ENCODE measurements around the gene PBRM1. TPM values are rescaled to one million over a fixed set of nuclear protein-coding genes. Genes with fewer than 3 reads are reported as not detected.

The PBRM1 gene
- total and polyA plus RNA-seq, 2 experiments from 2014 or later = 57.5 to 72.5 TPM

DNA sequence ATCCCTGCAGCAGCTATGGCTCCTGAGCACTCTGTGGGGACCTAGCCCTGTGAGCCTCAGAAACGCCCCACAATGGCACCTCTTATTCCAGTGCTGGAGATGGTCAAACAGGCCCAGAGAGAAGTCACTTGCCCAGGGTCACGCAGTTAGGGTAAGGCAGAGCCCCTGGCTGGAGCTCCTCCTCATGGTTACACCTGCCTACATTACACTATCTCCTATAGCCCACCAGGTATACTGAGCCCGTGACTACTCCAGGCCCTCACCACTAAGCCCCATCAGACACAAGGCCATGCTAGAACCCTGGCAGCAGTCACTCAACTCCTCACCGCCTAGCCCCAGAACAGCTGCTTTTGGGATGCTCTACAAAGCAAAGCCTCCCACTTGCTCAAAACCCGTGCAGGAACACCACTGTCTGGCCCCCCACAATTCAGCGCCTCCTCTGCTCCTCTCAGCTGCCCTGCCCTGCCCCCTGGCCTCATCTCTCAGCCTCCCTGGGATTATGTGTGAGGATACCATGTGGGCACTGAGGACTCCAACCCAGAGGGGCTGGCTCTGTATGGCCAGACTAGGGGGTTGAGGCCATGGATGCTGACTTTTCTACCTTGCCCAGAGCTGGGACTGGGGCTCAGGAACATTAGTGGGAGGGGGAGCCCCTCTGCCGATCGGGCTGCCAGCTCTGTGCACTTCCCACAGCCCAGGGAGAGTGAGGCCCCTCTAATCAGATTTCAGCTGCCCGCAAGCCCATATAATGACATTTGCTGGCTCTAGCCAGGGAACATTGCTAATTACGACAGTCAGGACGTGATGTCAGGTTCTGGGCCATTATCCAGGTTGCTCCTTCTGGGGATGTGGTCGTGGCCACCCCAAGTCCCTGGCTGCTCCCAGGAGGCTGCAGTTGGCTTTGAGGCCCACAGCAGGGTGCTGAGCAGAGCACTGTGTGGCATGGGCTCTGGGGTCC lies 156.1 kb downstream of the PBRM1 start (continued):
- TF ChIP-seq, protein P1, sequence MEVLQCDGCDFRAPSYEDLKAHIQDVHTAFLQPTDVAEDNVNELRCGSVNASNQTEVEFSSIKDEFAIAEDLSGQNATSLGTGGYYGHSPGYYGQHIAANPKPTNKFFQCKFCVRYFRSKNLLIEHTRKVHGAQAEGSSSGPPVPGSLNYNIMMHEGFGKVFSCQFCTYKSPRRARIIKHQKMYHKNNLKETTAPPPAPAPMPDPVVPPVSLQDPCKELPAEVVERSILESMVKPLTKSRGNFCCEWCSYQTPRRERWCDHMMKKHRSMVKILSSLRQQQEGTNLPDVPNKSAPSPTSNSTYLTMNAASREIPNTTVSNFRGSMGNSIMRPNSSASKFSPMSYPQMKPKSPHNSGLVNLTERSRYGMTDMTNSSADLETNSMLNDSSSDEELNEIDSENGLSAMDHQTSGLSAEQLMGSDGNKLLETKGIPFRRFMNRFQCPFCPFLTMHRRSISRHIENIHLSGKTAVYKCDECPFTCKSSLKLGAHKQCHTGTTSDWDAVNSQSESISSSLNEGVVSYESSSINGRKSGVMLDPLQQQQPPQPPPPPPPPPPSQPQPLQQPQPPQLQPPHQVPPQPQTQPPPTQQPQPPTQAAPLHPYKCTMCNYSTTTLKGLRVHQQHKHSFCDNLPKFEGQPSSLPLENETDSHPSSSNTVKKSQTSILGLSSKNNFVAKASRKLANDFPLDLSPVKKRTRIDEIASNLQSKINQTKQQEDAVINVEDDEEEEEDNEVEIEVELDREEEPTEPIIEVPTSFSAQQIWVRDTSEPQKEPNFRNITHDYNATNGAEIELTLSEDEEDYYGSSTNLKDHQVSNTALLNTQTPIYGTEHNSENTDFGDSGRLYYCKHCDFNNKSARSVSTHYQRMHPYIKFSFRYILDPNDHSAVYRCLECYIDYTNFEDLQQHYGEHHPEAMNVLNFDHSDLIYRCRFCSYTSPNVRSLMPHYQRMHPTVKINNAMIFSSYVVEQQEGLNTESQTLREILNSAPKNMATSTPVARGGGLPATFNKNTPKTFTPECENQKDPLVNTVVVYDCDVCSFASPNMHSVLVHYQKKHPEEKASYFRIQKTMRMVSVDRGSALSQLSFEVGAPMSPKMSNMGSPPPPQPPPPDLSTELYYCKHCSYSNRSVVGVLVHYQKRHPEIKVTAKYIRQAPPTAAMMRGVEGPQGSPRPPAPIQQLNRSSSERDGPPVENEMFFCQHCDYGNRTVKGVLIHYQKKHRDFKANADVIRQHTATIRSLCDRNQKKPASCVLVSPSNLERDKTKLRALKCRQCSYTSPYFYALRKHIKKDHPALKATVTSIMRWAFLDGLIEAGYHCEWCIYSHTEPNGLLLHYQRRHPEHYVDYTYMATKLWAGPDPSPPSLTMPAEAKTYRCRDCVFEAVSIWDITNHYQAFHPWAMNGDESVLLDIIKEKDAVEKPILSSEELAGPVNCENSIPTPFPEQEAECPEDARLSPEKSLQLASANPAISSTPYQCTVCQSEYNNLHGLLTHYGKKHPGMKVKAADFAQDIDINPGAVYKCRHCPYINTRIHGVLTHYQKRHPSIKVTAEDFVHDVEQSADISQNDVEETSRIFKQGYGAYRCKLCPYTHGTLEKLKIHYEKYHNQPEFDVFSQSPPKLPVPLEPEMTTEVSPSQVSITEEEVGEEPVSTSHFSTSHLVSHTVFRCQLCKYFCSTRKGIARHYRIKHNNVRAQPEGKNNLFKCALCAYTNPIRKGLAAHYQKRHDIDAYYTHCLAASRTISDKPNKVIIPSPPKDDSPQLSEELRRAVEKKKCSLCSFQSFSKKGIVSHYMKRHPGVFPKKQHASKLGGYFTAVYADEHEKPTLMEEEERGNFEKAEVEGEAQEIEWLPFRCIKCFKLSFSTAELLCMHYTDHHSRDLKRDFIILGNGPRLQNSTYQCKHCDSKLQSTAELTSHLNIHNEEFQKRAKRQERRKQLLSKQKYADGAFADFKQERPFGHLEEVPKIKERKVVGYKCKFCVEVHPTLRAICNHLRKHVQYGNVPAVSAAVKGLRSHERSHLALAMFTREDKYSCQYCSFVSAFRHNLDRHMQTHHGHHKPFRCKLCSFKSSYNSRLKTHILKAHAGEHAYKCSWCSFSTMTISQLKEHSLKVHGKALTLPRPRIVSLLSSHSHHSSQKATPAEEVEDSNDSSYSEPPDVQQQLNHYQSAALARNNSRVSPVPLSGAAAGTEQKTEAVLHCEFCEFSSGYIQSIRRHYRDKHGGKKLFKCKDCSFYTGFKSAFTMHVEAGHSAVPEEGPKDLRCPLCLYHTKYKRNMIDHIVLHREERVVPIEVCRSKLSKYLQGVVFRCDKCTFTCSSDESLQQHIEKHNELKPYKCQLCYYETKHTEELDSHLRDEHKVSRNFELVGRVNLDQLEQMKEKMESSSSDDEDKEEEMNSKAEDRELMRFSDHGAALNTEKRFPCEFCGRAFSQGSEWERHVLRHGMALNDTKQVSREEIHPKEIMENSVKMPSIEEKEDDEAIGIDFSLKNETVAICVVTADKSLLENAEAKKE (CRISPR knock-in tag; IDR thresholded peaks at IDR 0.05) = no peak

DNA sequence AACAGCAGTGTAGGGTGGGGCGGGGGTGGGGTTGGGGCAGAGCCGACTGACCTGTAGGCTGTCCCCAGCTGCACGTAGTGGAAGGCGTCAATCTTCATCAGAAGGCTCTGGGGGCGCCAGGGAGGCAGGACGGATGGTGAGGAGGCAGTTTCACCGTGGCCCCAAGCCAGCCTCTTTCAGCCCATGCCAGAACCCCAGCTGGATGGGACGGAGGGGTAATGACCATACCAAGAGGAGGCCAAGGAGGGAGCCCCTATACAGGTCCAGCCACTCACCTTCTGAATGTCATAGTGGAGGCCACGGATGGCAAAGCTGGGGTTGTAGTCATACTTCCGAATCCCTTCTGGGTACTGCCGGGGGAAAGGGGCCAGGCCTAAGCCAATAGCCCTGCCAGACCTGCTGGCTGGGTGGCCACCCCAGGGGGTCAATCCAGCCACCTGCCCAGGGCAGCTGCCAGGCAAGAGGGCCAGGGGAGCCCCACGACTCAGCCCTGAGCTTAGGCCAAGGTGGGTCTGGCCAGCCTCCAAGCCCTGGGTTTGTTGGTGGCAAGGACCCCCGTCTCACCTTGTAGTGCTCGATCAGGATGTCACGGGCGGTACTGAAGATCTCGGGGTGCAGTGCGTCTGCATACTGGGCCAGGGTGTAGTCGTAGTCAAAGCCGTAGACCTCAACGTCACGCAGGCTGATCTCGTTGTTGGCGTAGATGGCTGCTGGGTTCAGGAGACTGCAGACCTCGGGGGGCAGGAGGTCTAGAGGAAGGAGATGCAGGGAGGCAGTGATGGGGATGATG lies 156.9 kb downstream of the PBRM1 start:
- peaks cover 52% of the 10 kb centered on the region for H3K36me3 Mint-ChIP-seq (ENCODE audit: low read depth)
- Histone ChIP-seq H3K4me3 (no peak overlapping the region), H3K79me2 (replicated peaks; ENCODE audit: insufficient read depth) (peaks cover 31% of the 10 kb centered on the region), H3K27ac (ENCODE audit: low read depth) (no peak overlapping the region), H3K4me1 (ENCODE audit: insufficient read depth) (peaks cover 13% of the 10 kb centered on the region), H3K27me3 (ENCODE audit: insufficient read depth) (no peaks in the 10 kb centered on the region), H2AFZ (no peak overlapping the region), H3K9me2 (ENCODE audit: insufficient read depth) (no peaks in the 10 kb centered on the region), H4K20me1 (replicated peaks; ENCODE audit: insufficient read depth) (peaks cover 16% of the 10 kb centered on the region), H3K4me2 (no peak overlapping the region), H3F3A (replicated peaks; ENCODE audit: low read depth) (no peaks in the 10 kb centered on the region), H3K36me3 (ENCODE audit: insufficient read depth) (peaks cover 10% of the 10 kb centered on the region; the same call in 1 of the 2 replicates)
- H3K4me1 Mint-ChIP-seq = peaks cover 10% of the 10 kb centered on the region; the same call in 2 of the 3 replicates
- no peak overlapping the region for H3K27ac Mint-ChIP-seq
- no peak overlapping the region for H3K4me3 Mint-ChIP-seq
- TF ChIP-seq NANOG (IDR thresholded peaks at IDR 0.05; ENCODE audit: borderline replicate concordance) = no peak
- TF ChIP-seq, protein P2, sequence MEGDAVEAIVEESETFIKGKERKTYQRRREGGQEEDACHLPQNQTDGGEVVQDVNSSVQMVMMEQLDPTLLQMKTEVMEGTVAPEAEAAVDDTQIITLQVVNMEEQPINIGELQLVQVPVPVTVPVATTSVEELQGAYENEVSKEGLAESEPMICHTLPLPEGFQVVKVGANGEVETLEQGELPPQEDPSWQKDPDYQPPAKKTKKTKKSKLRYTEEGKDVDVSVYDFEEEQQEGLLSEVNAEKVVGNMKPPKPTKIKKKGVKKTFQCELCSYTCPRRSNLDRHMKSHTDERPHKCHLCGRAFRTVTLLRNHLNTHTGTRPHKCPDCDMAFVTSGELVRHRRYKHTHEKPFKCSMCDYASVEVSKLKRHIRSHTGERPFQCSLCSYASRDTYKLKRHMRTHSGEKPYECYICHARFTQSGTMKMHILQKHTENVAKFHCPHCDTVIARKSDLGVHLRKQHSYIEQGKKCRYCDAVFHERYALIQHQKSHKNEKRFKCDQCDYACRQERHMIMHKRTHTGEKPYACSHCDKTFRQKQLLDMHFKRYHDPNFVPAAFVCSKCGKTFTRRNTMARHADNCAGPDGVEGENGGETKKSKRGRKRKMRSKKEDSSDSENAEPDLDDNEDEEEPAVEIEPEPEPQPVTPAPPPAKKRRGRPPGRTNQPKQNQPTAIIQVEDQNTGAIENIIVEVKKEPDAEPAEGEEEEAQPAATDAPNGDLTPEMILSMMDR (conservative IDR thresholded peaks at IDR 0.05; ENCODE audit: low read depth in 2 of 2) = 0 out of 4 replicates have a peak, but pooled peaks of 1 of the 2 experiments have one; percentile 12
- H3K9me3 Mint-ChIP-seq = no peaks in the 10 kb centered on the region
- ATAC-seq = no peak
- DNase-seq (ENCODE audit: low spot score) = no peak
- H3K27me3 Mint-ChIP-seq (ENCODE audit: insufficient read depth, low read depth, poor library complexity) = peaks cover 8% of the 10 kb centered on the region

Data from GM23338 (cell line).